ENCODE measurements around the gene ROR1.

Gene ROR1

GRCh38 chr1:63795455-63795854 lies 21.6 kb downstream of the ROR1 start:
- H3K27ac ChIP-seq (ENCODE audit: low read depth, low read length), result no peak overlapping the region
- peaks cover 30% of the 10 kb centered on the region for H3K4me1 ChIP-seq (ENCODE audit: insufficient read depth, low read length)
- no peaks in the 10 kb centered on the region for H3K27me3 ChIP-seq (ENCODE audit: control insufficient read depth in 1 of 2, insufficient read depth in 2 of 2, low read length in 2 of 2)
- no peak overlapping the region for H3K4me3 ChIP-seq (ENCODE audit: low read depth in 1 of 2, low read length in 2 of 2)
- H3K9ac ChIP-seq (ENCODE audit: low read length), result no peak overlapping the region
- no peaks in the 10 kb centered on the region for H3K36me3 ChIP-seq (ENCODE audit: insufficient read depth, low read length)
- H3K9me3 ChIP-seq (ENCODE audit: low read length), result no peaks in the 10 kb centered on the region

- H3K27ac ChIP-seq (ENCODE audit: low read depth, low read length), result no peak overlapping the region
- H3K4me1 ChIP-seq (ENCODE audit: insufficient read depth, low read length), result peaks cover 24% of the 10 kb centered on the region
- no peaks in the 10 kb centered on the region for H3K9me3 ChIP-seq (ENCODE audit: low read length)
- no peaks in the 10 kb centered on the region for H3K27me3 ChIP-seq (ENCODE audit: control insufficient read depth in 1 of 2, insufficient read depth in 2 of 2, low read length in 2 of 2)
- H3K36me3 ChIP-seq (ENCODE audit: insufficient read depth, low read length), result no peaks in the 10 kb centered on the region
- H3K4me3 ChIP-seq (ENCODE audit: low read depth in 1 of 2, low read length in 2 of 2), result no peak overlapping the region
- no peak overlapping the region for H3K9ac ChIP-seq (ENCODE audit: low read length)
Measured at GRCh38 chr1:63797056-63797726, 23.4 kb downstream of the ROR1 start.

- Histone ChIP-seq H3K9ac (ENCODE audit: low read length) (no peak overlapping the region), H3K36me3 (ENCODE audit: insufficient read depth, low read length) (no peaks in the 10 kb centered on the region), H3K27ac (ENCODE audit: low read depth, low read length) (no peak overlapping the region), H3K4me1 (ENCODE audit: insufficient read depth, low read length) (peaks cover 22% of the 10 kb centered on the region), H3K4me3 (ENCODE audit: low read depth in 1 of 2, low read length in 2 of 2) (no peak overlapping the region), H3K27me3 (ENCODE audit: control insufficient read depth in 1 of 2, insufficient read depth in 2 of 2, low read length in 2 of 2) (no peaks in the 10 kb centered on the region), H3K9me3 (ENCODE audit: low read length) (no peaks in the 10 kb centered on the region)
Measured at GRCh38 chr1:63798284-63798683, 24.5 kb downstream of the ROR1 start.

- Histone ChIP-seq H3K36me3 (ENCODE audit: insufficient read depth, low read length) (no peaks in the 10 kb centered on the region), H3K4me3 (ENCODE audit: low read depth in 1 of 2, low read length in 2 of 2) (no peak overlapping the region), H3K27ac (ENCODE audit: low read depth, low read length) (no peak overlapping the region), H3K4me1 (ENCODE audit: insufficient read depth, low read length) (peaks cover 22% of the 10 kb centered on the region), H3K9me3 (ENCODE audit: low read length) (no peaks in the 10 kb centered on the region), H3K27me3 (ENCODE audit: control insufficient read depth in 1 of 2, insufficient read depth in 2 of 2, low read length in 2 of 2) (no peaks in the 10 kb centered on the region), H3K9ac (ENCODE audit: low read length) (no peak overlapping the region)
Measured at GRCh38 chr1:63799307-63799706, 25.5 kb downstream of the ROR1 start.

- H3K36me3 ChIP-seq (ENCODE audit: insufficient read depth, low read length), result no peaks in the 10 kb centered on the region
- no peak overlapping the region for H3K9ac ChIP-seq (ENCODE audit: low read length)
- peaks cover 22% of the 10 kb centered on the region for H3K4me1 ChIP-seq (ENCODE audit: insufficient read depth, low read length)
- H3K27me3 ChIP-seq (ENCODE audit: control insufficient read depth in 1 of 2, insufficient read depth in 2 of 2, low read length in 2 of 2), result no peaks in the 10 kb centered on the region
- no peak overlapping the region for H3K27ac ChIP-seq (ENCODE audit: low read depth, low read length)
- no peak overlapping the region for H3K4me3 ChIP-seq (ENCODE audit: low read depth in 1 of 2, low read length in 2 of 2)
- no peaks in the 10 kb centered on the region for H3K9me3 ChIP-seq (ENCODE audit: low read length)
Measured at GRCh38 chr1:63799820-63800219, 26.0 kb downstream of the ROR1 start.

- Histone ChIP-seq H3K9me3 (ENCODE audit: low read length) (no peaks in the 10 kb centered on the region), H3K4me1 (ENCODE audit: insufficient read depth, low read length) (peaks cover 14% of the 10 kb centered on the region), H3K36me3 (ENCODE audit: insufficient read depth, low read length) (no peaks in the 10 kb centered on the region), H3K4me3 (ENCODE audit: low read depth in 1 of 2, low read length in 2 of 2) (no peak overlapping the region), H3K27ac (ENCODE audit: low read depth, low read length) (no peak overlapping the region), H3K9ac (ENCODE audit: low read length) (no peak overlapping the region), H3K27me3 (ENCODE audit: control insufficient read depth in 1 of 2, insufficient read depth in 2 of 2, low read length in 2 of 2) (no peaks in the 10 kb centered on the region)
Measured at GRCh38 chr1:63802109-63802508, 28.3 kb downstream of the ROR1 start.

- peaks cover 2% of the 10 kb centered on the region for H3K4me1 ChIP-seq (ENCODE audit: insufficient read depth, low read length)
- H3K27ac ChIP-seq (ENCODE audit: low read depth, low read length), result no peak overlapping the region
- no peaks in the 10 kb centered on the region for H3K27me3 ChIP-seq (ENCODE audit: control insufficient read depth in 1 of 2, insufficient read depth in 2 of 2, low read length in 2 of 2)
- H3K36me3 ChIP-seq (ENCODE audit: insufficient read depth, low read length), result no peaks in the 10 kb centered on the region
- no peaks in the 10 kb centered on the region for H3K9me3 ChIP-seq (ENCODE audit: low read length)
- H3K9ac ChIP-seq (ENCODE audit: low read length), result no peak overlapping the region
- H3K4me3 ChIP-seq (ENCODE audit: low read depth in 1 of 2, low read length in 2 of 2), result no peak overlapping the region
Measured at GRCh38 chr1:63804829-63805484, 31.1 kb downstream of the ROR1 start.

- Histone ChIP-seq H3K9me3 (ENCODE audit: low read length) (no peaks in the 10 kb centered on the region), H3K4me3 (ENCODE audit: low read depth in 1 of 2, low read length in 2 of 2) (no peak overlapping the region), H3K27ac (ENCODE audit: low read depth, low read length) (no peak overlapping the region), H3K9ac (ENCODE audit: low read length) (no peak overlapping the region), H3K4me1 (ENCODE audit: insufficient read depth, low read length) (peaks cover 19% of the 10 kb centered on the region), H3K27me3 (ENCODE audit: control insufficient read depth in 1 of 2, insufficient read depth in 2 of 2, low read length in 2 of 2) (no peaks in the 10 kb centered on the region), H3K36me3 (ENCODE audit: insufficient read depth, low read length) (no peaks in the 10 kb centered on the region)
Measured at GRCh38 chr1:63807046-63807445, 33.2 kb downstream of the ROR1 start.

GRCh38 chr1:63810936-63811469 lies 37.2 kb downstream of the ROR1 start:
- H3K27ac ChIP-seq (ENCODE audit: low read depth, low read length), result no peak overlapping the region
- no peaks in the 10 kb centered on the region for H3K9me3 ChIP-seq (ENCODE audit: low read length)
- no peak overlapping the region for H3K9ac ChIP-seq (ENCODE audit: low read length)
- H3K4me1 ChIP-seq (ENCODE audit: insufficient read depth, low read length), result peaks cover 52% of the 10 kb centered on the region
- no peaks in the 10 kb centered on the region for H3K27me3 ChIP-seq (ENCODE audit: control insufficient read depth in 1 of 2, insufficient read depth in 2 of 2, low read length in 2 of 2)
- H3K4me3 ChIP-seq (ENCODE audit: low read depth in 1 of 2, low read length in 2 of 2), result no peak overlapping the region
- no peaks in the 10 kb centered on the region for H3K36me3 ChIP-seq (ENCODE audit: insufficient read depth, low read length)

- H3K4me3 ChIP-seq (ENCODE audit: low read depth in 1 of 2, low read length in 2 of 2), result no peak overlapping the region
- H3K4me1 ChIP-seq (ENCODE audit: insufficient read depth, low read length), result peaks cover 61% of the 10 kb centered on the region
- H3K27ac ChIP-seq (ENCODE audit: low read depth, low read length), result no peak overlapping the region
Measured at GRCh38 chr1:63812071-63812700, 38.4 kb downstream of the ROR1 start.

GRCh38 chr1:63813829-63814277 lies 40.0 kb downstream of the ROR1 start:
- H3K9ac ChIP-seq (ENCODE audit: low read length), result no peak overlapping the region
- H3K27ac ChIP-seq (ENCODE audit: low read depth, low read length), result peak overlapping the region; percentile 56
- H3K27me3 ChIP-seq (ENCODE audit: control insufficient read depth in 1 of 2, insufficient read depth in 2 of 2, low read length in 2 of 2), result no peaks in the 10 kb centered on the region
- H3K4me1 ChIP-seq (ENCODE audit: insufficient read depth, low read length), result peaks cover 78% of the 10 kb centered on the region
- no peak overlapping the region for H3K4me3 ChIP-seq (ENCODE audit: low read depth in 1 of 2, low read length in 2 of 2)
- H3K9me3 ChIP-seq (ENCODE audit: low read length), result no peaks in the 10 kb centered on the region
- H3K36me3 ChIP-seq (ENCODE audit: insufficient read depth, low read length), result no peaks in the 10 kb centered on the region

More at GRCh38 chr1:63812071-63812700, 38.4 kb downstream of the ROR1 start:
- Histone ChIP-seq H3K9me3 (ENCODE audit: low read length) (no peaks in the 10 kb centered on the region), H3K36me3 (ENCODE audit: insufficient read depth, low read length) (no peaks in the 10 kb centered on the region), H3K27me3 (ENCODE audit: control insufficient read depth in 1 of 2, insufficient read depth in 2 of 2, low read length in 2 of 2) (no peaks in the 10 kb centered on the region), H3K9ac (ENCODE audit: low read length) (no peak overlapping the region)
